GM18526 (cell line): Measurements from ENCODE around the gene HLA-DRB1.
A peak's percentile ranks its signal among the peaks of the same experiment; 100 is the strongest.

Experiments used
- POLR2A ChIP-seq: IDR thresholded peaks from 3 replicates; pipeline ENCODE4 v1.6.1; 2011; ENCODE audit not compliant: insufficient read length; ENCODE audit errors: extremely low read depth

The HLA-DRB1 gene

DNA sequence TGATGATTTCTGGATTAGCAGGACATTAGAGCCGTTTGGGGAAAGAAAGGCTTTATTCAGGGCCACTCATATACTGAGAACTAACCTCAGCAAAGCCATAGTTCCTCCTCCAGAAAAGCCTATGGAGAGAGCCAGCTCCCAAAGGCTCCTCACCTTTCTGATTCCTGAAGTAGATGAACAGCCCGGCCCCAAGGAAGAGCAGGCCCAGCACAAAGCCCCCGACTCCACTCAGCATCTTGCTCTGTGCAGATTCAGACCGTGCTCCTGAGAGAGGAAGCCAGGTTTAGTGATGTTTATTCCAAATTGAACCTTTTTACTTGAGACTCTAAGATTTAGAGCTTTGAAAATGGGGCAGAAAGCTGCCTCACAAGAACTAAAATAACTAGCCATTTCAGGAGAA, 9.1 kb downstream of the HLA-DRB1 start:
- no peak for TF ChIP-seq POLR2A

DNA sequence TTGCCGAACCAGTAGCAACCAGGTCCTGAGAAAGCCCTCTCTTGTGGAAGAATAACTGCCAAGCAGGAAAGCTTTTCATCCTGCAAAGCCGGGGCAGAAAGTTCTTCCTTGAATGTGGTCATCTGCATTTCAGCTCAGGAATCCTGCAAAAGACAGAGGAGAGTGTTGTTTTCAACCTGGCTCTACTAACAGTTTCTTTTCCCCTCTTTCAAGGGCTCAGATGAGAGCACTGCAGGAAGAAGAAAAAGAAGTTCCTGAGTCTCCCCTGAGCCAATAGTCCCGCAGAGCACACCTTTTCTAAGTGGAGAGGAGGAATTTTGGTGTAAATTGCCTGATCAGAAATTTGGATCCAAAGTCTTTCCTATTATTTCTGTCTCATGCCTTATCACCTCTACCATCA, 10.7 kb downstream of the HLA-DRB1 start:
- no peak for TF ChIP-seq POLR2A

DNA sequence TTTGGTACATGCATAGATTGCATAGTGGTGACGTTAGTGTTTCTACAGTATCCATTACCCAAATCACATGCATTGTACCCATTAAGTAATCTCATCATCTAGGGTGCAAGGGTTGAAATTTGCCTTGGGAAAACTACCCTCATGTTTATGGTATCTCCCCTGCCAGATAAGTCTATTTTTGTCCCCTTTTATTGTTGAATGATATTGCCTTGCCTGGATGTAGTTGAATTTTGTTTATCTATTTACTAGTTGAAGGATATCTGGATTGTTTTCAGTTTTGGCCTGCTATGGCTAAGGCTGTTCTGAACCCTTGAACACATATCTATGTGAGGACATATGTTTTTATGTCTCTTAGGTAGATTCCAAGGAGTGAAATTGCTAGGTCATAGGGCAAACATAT, 13.4 kb downstream of the HLA-DRB1 start:
- TF ChIP-seq POLR2A = no peak

DNA sequence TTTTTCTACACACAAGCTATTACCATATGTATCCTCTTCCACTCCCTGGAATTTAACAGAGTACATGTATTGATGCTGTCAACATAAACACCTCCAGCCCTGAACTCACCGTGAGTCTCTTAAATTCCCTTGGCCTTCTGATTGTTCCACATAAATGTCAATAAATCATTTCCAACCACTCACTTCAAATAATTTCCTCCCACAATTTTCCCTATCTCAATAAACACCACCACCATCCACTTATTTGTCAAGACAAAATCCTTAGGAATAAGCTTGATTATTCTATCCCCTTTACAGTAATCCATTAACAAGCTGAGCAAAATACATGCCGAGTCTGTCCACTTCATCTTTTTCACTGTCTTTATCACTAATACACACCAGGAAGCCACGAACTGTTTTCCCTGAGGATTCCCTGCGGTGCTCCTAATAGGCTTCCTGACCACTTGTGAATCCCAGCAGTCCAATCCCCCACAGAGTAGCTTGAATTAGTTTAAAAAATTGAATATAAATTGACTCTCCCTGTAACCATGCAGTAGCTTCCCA, 19.2 kb downstream of the HLA-DRB1 start:
- no peak for TF ChIP-seq POLR2A

DNA sequence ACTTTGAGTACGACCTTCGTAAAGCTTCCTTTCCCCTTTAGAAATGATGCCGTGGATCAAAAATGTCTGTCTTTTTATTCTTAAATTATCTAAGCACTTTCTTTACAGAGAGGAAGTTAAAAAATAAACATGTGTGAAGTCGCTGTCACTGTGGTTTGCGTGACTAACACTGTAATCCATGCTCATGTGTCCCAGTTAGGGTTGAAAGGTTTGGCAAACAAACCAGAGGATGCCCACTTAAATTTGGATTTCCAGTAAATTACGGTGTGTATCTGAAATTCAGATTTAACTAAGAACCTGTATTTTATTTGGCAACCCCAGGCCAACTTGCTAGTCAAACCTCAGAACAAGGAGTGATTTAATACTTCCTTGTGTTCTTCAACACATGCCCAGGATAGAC, 21.1 kb downstream of the HLA-DRB1 start:
- TF ChIP-seq POLR2A = no peak

DNA sequence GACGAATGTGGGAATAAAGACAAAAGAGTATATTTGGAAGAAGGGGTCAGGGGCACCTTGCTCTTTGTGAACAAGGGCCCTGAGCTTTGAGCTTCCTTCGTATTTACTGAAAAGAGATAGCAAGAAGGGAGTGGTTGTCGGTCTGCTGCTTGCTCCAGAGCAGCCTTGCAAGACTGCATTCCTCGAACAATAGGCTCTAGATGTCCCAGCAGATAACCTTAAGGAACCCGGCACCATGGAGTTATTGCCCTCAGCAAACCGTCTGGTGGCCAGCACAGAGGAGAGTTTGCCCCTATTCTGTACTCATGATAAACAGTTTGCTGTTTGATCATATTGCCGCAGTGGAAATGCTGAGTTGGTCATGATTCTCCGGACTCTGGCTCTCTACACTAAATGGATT, 22.7 kb downstream of the HLA-DRB1 start:
- no peak for TF ChIP-seq POLR2A

DNA sequence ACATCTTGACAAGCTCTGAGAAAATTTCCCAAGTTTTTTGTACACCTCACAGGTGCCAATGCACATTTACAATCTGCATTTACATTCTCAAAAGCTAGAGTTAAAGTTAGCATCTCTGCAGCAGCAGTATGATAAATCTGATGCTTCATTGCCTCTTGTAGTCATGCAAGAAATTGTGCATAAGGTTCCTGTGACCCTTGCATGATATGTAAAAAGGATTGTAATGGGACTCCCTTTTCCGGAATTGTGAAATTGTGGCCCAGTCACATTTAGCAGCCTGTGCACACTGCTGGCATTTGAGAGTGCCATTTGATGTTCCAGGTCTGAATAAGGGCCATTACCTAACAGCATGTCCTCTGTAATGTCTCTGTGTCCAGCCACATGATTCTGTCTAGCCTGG, 24.1 kb downstream of the HLA-DRB1 start:
- no peak for TF ChIP-seq POLR2A

DNA sequence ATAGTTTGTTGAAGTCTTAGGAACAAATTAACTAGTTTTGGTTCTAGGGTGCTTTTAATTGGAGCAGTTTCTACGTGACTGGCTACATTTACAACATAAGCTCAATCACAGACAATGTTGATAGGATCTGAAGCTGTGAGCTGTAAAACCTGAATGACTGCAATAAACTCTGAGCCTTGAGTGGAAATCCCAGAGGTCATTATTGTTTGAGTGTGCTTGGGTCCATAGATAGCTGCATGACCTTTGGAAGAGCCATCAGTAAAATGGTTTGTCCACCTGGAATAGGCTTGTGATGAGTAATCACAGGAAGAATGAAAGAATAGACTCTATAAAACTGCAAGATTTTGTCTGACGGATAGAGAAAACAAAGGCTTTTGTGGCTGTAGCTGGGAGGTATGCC, 26.7 kb downstream of the HLA-DRB1 start:
- no peak for TF ChIP-seq POLR2A

DNA sequence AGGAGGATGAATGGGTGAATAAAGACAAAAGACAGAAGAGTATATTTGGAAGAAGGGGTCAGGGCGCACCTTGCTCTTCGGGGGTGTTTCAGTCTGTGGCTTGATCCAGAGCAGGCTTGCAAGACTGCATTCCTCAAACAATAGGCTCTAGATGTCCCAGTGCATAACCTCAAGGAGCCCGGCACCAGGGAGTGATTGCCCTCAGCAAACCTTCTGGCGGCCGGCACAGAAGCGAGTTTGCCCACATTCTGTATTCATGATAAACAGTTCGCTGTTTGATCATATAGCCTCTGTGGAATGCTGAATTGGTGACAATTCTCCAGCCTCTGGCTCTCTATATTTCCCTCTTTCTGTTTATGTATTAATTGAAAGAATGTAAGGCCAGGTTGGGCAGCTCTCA, 29.9 kb downstream of the HLA-DRB1 start:
- TF ChIP-seq POLR2A = no peak

DNA sequence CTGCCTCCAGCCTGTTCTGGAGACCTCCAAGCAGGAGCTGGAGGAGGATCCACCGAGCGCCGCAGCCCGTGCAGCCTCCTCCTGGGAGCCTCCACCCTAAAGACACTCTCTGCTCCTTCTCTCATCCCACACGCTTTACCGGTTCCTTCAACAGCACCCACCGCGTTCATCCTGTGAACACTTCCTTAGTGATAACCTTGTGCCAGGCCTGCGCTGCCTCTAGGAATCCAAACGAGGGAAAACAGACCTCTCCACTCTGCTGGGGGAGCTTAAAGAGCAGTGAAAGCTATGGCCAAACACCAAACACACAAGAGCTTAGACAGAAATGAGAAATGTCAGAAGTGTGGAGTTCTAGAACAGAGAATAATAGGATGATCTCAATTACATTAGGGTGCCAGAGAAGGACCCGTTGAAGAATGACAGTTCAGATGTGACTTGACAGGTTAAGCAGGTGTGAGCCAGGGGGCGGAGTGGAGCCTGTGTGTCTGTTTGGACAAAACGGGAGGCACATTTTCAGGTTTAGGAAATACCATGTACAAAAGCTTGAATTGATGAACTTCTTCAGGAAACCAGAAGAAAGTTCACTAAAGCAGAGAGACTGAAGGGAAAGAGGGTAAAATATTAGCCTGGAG, 31.1 kb downstream of the HLA-DRB1 start:
- TF ChIP-seq POLR2A = no peak

DNA sequence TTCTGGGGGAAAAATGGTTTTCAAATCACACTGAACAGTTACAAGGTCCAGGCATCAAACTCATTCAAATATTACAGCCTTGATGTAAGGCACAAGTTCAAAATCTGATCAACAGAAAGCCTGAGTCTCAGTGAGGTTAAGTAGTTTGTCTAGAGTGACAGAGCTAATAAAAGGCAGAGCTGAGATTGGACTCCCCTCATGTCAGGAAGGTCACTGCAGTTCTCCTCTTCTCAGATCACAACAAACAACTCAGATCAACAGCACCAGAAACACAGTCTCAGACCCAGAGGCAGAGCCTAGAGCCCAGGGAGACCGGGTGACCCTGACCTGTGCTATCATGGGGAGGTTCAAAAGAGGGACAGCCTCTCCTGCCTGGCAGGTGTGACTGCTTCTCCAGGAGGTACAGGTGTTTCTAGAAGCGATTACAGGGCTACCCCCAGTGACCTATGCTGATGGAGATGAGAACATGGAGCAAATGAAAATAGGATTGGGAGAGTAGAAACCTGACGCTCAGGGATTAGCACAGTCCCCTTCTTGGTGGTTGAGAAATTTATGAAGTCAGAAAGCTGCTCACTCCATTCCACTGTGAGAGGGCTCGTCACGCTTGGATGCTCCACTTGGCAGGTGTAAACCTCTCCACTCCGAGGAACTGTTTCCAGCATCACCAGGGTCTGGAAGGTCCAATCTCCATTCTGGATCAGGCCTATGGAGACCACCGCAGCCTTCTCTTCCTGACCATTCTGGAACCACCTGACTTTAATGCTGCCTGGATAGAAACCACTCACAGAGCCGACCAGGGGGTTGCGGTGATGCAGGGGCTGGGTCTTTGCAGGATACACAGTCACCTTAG, 35.3 kb downstream of the HLA-DRB1 start:
- TF ChIP-seq POLR2A = no peak

DNA sequence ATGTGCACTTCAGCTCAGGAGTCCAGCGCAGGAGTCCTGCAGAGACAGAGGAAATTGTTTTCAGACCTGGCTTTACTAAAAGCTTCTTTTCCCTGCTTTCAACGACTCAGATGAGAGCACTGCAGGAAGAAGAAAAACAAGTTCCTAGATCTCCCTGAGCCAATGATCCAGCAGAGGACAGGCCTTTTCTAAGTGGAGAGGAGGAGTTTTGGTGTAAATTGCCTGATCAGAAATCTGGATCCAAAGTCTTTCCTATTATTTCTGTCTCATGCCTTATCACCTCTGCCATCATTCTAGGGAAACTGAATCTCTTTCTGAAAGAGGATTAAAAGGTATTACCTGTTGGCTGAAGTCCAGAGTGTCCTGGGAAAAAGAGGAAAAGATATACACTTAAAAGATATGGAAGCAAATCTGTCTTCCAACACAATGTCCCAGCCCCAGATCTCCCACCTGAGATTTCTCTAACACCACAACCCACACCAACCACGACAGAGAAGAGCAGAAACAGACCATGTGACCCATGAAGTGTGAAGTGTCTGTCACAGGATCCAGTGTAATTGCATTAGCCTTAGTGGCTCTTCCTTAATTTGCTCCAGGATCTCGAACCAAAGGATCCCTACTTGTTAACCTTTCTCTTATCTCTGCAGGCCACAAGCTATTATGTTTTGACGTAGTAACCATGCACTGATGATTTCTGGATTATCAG, 36.5 kb downstream of the HLA-DRB1 start:
- TF ChIP-seq POLR2A = no peak

DNA sequence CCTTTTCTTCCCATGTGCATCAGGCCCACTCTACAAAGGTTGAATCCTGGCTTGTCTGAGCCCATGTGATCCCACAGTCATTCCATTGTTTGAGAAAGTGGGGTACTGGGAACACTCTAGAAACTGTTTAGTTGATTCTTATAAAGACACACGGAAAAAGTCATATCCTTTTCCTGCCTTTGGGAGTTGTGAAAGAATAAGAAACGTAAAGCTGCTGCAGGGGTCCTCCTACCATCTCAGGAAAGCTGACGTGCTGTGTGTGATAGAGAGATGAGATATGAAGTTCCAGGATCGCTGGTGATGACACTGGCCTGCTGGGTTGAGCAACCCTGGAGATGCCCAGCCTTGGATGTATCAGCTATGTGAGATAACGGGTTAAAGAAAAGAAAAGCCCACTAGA, 38.2 kb downstream of the HLA-DRB1 start:
- no peak for TF ChIP-seq POLR2A

DNA sequence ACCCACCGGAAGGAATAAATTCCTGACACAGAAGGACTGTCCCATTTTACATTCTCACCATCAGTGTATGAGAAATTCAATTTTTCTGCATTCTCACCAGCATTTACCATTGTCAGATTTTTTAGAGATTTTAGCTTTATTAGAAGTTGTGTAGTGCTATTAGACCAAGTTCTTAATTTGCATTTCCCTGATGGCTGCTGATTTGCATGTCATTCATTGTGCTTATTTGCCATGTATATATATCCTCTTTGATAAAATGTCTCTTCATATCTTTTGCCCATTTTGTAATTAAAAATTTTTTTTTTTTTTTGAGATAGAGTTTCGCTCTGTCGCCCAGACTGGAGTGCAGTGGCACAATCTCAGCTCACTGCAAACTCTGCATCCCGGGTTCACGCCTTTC, 49.8 kb downstream of the HLA-DRB1 start:
- TF ChIP-seq POLR2A = no peak

DNA sequence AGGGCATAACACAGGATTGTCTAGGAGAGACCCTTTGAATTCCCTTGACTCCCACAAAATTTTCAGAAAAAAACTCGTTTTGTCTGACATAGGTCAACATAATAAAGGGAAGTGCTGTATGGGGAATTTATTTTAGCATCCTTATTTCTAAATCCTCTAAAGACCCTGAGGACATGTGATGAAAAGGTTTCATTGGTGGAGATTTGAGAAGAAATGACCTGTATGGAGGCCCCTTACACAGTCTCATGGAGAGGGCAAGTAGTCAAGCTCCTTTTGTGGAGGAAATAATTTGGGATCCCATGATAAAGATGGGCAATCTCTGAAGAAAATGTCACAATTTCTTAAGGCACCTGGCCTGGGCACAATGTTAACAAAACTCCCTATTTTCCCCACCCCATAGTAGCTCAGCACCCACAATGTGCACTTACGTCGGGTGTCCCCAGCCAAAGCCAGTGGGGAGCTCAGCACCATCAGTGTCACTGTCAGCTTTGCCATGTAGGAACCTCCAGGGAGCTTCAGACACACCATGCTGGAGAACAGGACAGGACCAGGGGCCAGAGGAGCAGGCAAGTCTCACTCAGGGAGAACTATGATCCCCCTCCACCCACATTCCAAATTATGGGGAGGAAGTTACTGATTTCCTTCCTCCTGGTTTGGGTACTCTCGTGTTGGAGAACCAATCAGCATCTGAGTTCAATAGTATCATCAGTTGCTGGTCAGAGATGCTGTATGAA, 59.8 kb downstream of the HLA-DRB1 start, which contains the start of gene HLA-DRB5:
HLA-DRB5 (minus strand) TSS at position 591 of the 734 bp plus-strand sequence; CDS start at position 528, 63 bp downstream.
- peak; percentile 56 for TF ChIP-seq POLR2A
